ENCODE measurements around the gene EMSY. TPM values are rescaled to one million over a fixed set of nuclear protein-coding genes. Genes with fewer than 3 reads are reported as not detected.

EMSY gene
- total RNA-seq, 1 donor from 2014 or later = 31.1 TPM

- H3K9me3 Mint-ChIP-seq = no peaks in the 10 kb centered on the region
- peaks cover 21% of the 10 kb centered on the region for H3K27me3 Mint-ChIP-seq
- no peaks in the 10 kb centered on the region for H3K36me3 Mint-ChIP-seq (ENCODE audit: low read depth)
- DNase-seq (no peak), ATAC-seq (ENCODE audit: low read depth) (no peak)
- POLR2A ChIA-PET = interaction anchor here (0.7 kb wide), 2 partner anchors 26 to 72 kb away, joined by 4 read pairs; no protein-coding TSS in a partner anchor
- CTCF ChIA-PET = interaction anchor here (1.6 kb wide), 1 partner anchor 73 kb away, joined by 5 read pairs; no protein-coding TSS in a partner anchor
- intact Hi-C loops (cut with micrococcal nuclease) = no loop called here
- H3K4me3 Mint-ChIP-seq = no peak overlapping the region
- no peak for TF ChIP-seq CTCF (IDR thresholded peaks at IDR 0.05)
- H3K4me1 Mint-ChIP-seq = peaks cover 13% of the 10 kb centered on the region
- no peak overlapping the region for H3K27ac Mint-ChIP-seq
Observed at GRCh38 chr11:76601272-76601671, 156.5 kb downstream of the EMSY start.

GRCh38 chr11:76601724-76602123 is 156.9 kb downstream of the EMSY start:
- ATAC-seq (ENCODE audit: low read depth) = no peak
- Mint-ChIP-seq H3K9me3 (no peaks in the 10 kb centered on the region), H3K36me3 (ENCODE audit: low read depth) (no peaks in the 10 kb centered on the region), H3K27me3 (peaks cover 19% of the 10 kb centered on the region), H3K4me1 (peaks cover 17% of the 10 kb centered on the region), H3K27ac (no peak overlapping the region), H3K4me3 (no peak overlapping the region)
- POLR2A ChIA-PET = no interaction called here
- intact Hi-C loops (cut with micrococcal nuclease) = no loop called here
- no peak for TF ChIP-seq CTCF (IDR thresholded peaks at IDR 0.05)
- no peak for DNase-seq
- CTCF ChIA-PET = interaction anchor here (1.6 kb wide), 1 partner anchor 73 kb away, joined by 5 read pairs; no protein-coding TSS in a partner anchor

GRCh38 chr11:76602431-76602861 is 157.6 kb downstream of the EMSY start:
- ChIA-PET CTCF (interaction anchor here (1.6 kb wide), 1 partner anchor 72 kb away, joined by 5 read pairs; no protein-coding TSS in a partner anchor), POLR2A (no interaction called here)
- Mint-ChIP-seq H3K9me3 (no peaks in the 10 kb centered on the region), H3K36me3 (ENCODE audit: low read depth) (no peaks in the 10 kb centered on the region), H3K27ac (no peak overlapping the region), H3K27me3 (peaks cover 14% of the 10 kb centered on the region), H3K4me3 (no peak overlapping the region), H3K4me1 (peaks cover 24% of the 10 kb centered on the region)
- intact Hi-C loops (cut with micrococcal nuclease) = no loop called here
- TF ChIP-seq CTCF (IDR thresholded peaks at IDR 0.05) = no peak
- ATAC-seq (ENCODE audit: low read depth) = no peak
- DNase-seq = no peak

Other genes starting within 250 kb of the EMSY start
- gene WNT11, start 238.5 kb upstream of the EMSY start, total RNA-seq = 0.16 and 0.37 TPM in 2 replicates
- 56.5 and 60.2 TPM in 2 replicates for gene THAP12, start 63.9 kb upstream of the EMSY start, total RNA-seq
- gene GVQW3, start 63.7 kb upstream of the EMSY start, total RNA-seq = 2.6 and 3.0 TPM in 2 replicates
- gene LRRC32, start 225.7 kb downstream of the EMSY start, total RNA-seq = 25.8 and 27.8 TPM in 2 replicates